Smooth muscle cell (in vitro differentiated cells): ENCODE results near the gene DAZL. TPM values are rescaled to one million over a fixed set of nuclear protein-coding genes. Genes with fewer than 3 reads are reported as not detected.

ENCODE experiments used
- DNase-seq: peaks from one replicate; lab custom pipeline; 2025; ENCODE audit not compliant: unreplicated experiment; lab: John Stamatoyannopoulos, UW
- H2AFZ ChIP-seq: fragments of 200-600 bp; sonication (generic); 2 replicates; pipeline ENCODE4 v1.6.0; 2016; ENCODE audit warnings: antibody characterized with exemption, low read depth, mild to moderate bottlenecking
- H3F3A ChIP-seq: fragments of 200-600 bp; sonication (generic); 2 replicates; pipeline ENCODE4 v1.6.0; 2017; ENCODE audit warnings: antibody characterized with exemption, low read depth
- H3K27ac ChIP-seq: fragments of 200-600 bp; sonication (generic); 2 replicates; pipeline ENCODE4 v1.5.1; 2016; ENCODE audit warnings: low read depth, mild to moderate bottlenecking
- H3K27me3 ChIP-seq: fragments of 200-600 bp; sonication (generic); 2 replicates; pipeline ENCODE4 v1.6.1; 2016; ENCODE audit warnings: low read depth, mild to moderate bottlenecking
- H3K36me3 ChIP-seq: fragments of 200-600 bp; sonication (generic); 2 replicates; pipeline ENCODE4 v1.5.1; 2016; ENCODE audit warnings: low read depth
- H3K4me1 ChIP-seq: fragments of 200-600 bp; sonication (generic); 2 replicates; pipeline ENCODE4 v1.5.1; 2016; ENCODE audit warnings: low read depth
- H3K4me2 ChIP-seq: fragments of 200-600 bp; sonication (generic); 2 replicates; pipeline ENCODE4 v1.6.0; 2016; ENCODE audit warnings: mild to moderate bottlenecking
- H3K4me3 ChIP-seq: fragments of 200-600 bp; sonication (generic); 2 replicates; pipeline ENCODE4 v1.5.1; 2016; ENCODE audit warnings: mild to moderate bottlenecking
- H3K79me2 ChIP-seq: fragments of 200-600 bp; sonication (generic); 2 replicates; pipeline ENCODE4 v1.6.0; 2016; ENCODE audit warnings: low read depth, mild to moderate bottlenecking
- H3K9ac ChIP-seq: fragments of 200-600 bp; sonication (generic); 2 replicates; pipeline ENCODE4 v1.6.0; 2016; ENCODE audit warnings: low read depth
- H3K9me3 ChIP-seq: fragments of 200-600 bp; sonication (generic); replicated peaks from 2 replicates; pipeline ENCODE4 v1.5.1; 2016; ENCODE audit warnings: low read depth
- H4K20me1 ChIP-seq: fragments of 200-600 bp; sonication (generic); 2 replicates; pipeline ENCODE4 v1.6.0; 2016; ENCODE audit warnings: low read depth
- WGBS: methylation state at CpG from one replicate; pipeline ENCODE4 v1.1.7; 2016; ENCODE audit warnings: low lambda C conversion rate; 5-methylcytosine and 5-hydroxymethylcytosine counted together
- polyA plus RNA-seq: library from polyadenylated mRNA; unstranded; fragments of >200 nt; fragmentation: Nextera tagmentation; extraction: Ambion mirVana; gene quantifications from 2 replicates; pipeline ENCODE4 v1.2.1, GENCODE V29; 2016
- total RNA-seq: library from RNA; depleted of rRNA; stranded (reverse); fragments of >200 nt; gene quantifications from 2 replicates; pipeline ENCODE4 v1.2.3, GENCODE V29; 2014
- TF ChIP-seq, protein P1 (sequence below): fragments of 200-600 bp; sonication (generic); IDR thresholded peaks from 2 replicates; pipeline ENCODE4 v1.5.1; 2017; ENCODE audit warnings: borderline replicate concordance, mild to moderate bottlenecking, antibody characterized with exemption; ENCODE audit not compliant: insufficient read depth, poor library complexity, severe bottlenecking

DAZL gene
- total and polyA plus RNA-seq, 2 experiments from 2014 or later: not detected

DNA sequence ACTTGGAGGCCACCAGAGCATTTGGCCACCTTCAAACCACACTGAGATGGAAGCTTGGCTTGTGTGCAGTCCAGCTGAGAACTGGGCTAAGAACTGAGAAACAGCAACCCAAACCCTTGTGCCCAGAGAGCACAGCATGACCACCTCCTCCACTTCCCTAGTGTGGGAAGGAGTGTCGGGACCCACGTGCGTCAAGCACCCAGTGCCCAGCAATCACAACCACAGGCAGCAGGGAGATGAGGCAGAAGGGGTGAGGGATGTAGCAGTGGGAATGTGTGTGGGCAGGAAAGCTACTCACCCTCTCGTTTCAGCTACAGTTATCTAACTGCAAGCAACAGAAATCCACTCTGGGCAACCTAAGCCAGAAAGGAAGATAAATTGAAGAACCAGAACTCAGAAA lies 66.7 kb downstream of the DAZL start:
- H3K4me3 ChIP-seq: no peak overlapping the region
- H3F3A ChIP-seq: no peaks in the 10 kb centered on the region
- 70% methylated on average over 4 of the region's 4 CpGs for WGBS
- no peaks in the 10 kb centered on the region for H3K79me2 ChIP-seq
- H3K4me2 ChIP-seq: no peak overlapping the region
- H4K20me1 ChIP-seq: no peaks in the 10 kb centered on the region
- H3K36me3 ChIP-seq: no peaks in the 10 kb centered on the region
- H3K4me1 ChIP-seq: peaks cover 5% of the 10 kb centered on the region
- no peak overlapping the region for H2AFZ ChIP-seq
- H3K27me3 ChIP-seq: peaks cover 5% of the 10 kb centered on the region
- TF ChIP-seq, protein P1, sequence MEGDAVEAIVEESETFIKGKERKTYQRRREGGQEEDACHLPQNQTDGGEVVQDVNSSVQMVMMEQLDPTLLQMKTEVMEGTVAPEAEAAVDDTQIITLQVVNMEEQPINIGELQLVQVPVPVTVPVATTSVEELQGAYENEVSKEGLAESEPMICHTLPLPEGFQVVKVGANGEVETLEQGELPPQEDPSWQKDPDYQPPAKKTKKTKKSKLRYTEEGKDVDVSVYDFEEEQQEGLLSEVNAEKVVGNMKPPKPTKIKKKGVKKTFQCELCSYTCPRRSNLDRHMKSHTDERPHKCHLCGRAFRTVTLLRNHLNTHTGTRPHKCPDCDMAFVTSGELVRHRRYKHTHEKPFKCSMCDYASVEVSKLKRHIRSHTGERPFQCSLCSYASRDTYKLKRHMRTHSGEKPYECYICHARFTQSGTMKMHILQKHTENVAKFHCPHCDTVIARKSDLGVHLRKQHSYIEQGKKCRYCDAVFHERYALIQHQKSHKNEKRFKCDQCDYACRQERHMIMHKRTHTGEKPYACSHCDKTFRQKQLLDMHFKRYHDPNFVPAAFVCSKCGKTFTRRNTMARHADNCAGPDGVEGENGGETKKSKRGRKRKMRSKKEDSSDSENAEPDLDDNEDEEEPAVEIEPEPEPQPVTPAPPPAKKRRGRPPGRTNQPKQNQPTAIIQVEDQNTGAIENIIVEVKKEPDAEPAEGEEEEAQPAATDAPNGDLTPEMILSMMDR: no peak
- no peaks in the 10 kb centered on the region for H3K9me3 ChIP-seq
- H3K27ac ChIP-seq: no peak overlapping the region
- H3K9ac ChIP-seq: no peak overlapping the region
- DNase-seq: no peak

DNA sequence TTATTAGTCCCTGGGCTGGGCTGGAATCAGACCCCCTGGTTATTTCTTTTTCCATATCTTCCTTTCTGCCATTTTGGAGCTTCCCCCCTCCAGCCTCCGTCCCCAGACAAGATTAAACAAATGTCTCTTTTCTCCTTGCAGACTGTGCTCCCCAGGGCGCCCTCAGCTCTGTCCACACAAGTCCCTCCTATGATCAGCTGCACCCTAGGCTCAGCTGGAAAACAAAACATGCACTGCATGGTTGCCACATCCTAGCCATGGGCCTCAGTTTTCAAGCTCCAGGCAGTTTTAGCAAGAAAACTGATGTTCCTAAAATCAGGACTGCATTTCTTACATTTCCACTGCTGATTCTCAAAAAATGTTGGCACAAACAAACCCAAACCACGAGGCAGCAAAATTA lies 68.2 kb downstream of the DAZL start:
- Histone ChIP-seq H3K4me1 (peaks cover 7% of the 10 kb centered on the region), H3F3A (no peaks in the 10 kb centered on the region), H3K4me3 (no peak overlapping the region), H4K20me1 (no peaks in the 10 kb centered on the region), H3K27ac (no peak overlapping the region), H3K27me3 (peaks cover 5% of the 10 kb centered on the region), H3K9me3 (no peaks in the 10 kb centered on the region), H3K79me2 (no peaks in the 10 kb centered on the region), H3K4me2 (no peak overlapping the region), H3K36me3 (no peaks in the 10 kb centered on the region), H2AFZ (no peak overlapping the region), H3K9ac (no peak overlapping the region)
- no peak for DNase-seq
- WGBS: 94% methylated on average over 3 of the region's 3 CpGs
- TF ChIP-seq, protein P1: no peak

Other genes starting within 250 kb of the DAZL start
- gene RFTN1, start 91.7 kb downstream of the DAZL start, total RNA-seq: 35.6 and 37.7 TPM in 2 replicates
- 21.7 and 22.8 TPM in 2 replicates for gene RFTN1, start 91.7 kb downstream of the DAZL start, polyA plus RNA-seq